Subcutaneous adipose tissue (tissue), 4 donors: ENCODE measurements around the gene STS. TPM values are rescaled to one million over a fixed set of nuclear protein-coding genes. Genes with fewer than 3 reads are reported as not detected.

Experiments used
- total RNA-seq, 4 donors: library from RNA; depleted of rRNA; stranded (reverse); fragments of >200 nt; gene quantifications; one replicate each; pipeline ENCODE4 v1.1.0, GENCODE V29; 2016
- TF ChIP-seq, protein P1 (sequence below): fragments of 450-650 bp; IDR thresholded peaks from one replicate; pipeline ENCODE4 v1.5.1; 2016; ENCODE audit warnings: low read depth, mild to moderate bottlenecking, control low read depth, antibody characterized with exemption, moderate library complexity

The STS gene
- total RNA-seq, 4 donors from 2014 or later, result 11.9 to 40.4 (median 19.0) TPM

DNA sequence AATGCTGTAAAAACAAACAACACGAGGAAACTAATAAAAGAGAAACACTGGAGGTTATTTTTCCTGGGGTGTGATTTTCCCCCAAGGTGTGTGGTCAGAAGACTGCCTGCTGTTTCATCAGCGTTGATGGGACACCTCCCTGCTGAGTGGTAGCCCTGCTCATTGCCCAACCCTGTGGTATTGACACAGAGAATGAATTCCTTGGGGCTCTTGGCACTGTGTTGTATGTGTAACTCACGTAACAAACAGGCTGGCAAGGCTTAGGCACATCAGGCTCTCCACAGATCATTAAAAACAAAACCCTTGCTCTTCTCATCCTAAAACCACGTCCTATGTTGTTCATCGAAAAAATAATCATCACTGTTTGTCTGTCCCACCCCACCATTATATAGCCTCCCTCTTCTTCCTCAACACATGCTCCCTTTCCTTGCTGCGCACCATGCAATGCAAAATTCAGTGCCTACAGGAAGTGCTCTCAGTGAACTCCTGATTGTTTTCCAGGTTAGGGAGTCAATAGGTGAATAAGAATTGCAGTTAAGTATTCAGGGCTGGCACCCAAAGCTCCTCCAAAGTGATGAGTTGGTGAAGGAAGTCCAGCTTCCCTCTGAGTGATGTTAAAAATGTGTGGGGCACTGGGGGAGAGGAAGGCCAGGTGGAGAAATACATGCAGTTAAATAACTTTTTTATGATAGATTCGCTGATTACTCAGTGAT is 11.8 kb downstream of the STS start:
- TF ChIP-seq, protein P1, sequence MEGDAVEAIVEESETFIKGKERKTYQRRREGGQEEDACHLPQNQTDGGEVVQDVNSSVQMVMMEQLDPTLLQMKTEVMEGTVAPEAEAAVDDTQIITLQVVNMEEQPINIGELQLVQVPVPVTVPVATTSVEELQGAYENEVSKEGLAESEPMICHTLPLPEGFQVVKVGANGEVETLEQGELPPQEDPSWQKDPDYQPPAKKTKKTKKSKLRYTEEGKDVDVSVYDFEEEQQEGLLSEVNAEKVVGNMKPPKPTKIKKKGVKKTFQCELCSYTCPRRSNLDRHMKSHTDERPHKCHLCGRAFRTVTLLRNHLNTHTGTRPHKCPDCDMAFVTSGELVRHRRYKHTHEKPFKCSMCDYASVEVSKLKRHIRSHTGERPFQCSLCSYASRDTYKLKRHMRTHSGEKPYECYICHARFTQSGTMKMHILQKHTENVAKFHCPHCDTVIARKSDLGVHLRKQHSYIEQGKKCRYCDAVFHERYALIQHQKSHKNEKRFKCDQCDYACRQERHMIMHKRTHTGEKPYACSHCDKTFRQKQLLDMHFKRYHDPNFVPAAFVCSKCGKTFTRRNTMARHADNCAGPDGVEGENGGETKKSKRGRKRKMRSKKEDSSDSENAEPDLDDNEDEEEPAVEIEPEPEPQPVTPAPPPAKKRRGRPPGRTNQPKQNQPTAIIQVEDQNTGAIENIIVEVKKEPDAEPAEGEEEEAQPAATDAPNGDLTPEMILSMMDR, result no peak

DNA sequence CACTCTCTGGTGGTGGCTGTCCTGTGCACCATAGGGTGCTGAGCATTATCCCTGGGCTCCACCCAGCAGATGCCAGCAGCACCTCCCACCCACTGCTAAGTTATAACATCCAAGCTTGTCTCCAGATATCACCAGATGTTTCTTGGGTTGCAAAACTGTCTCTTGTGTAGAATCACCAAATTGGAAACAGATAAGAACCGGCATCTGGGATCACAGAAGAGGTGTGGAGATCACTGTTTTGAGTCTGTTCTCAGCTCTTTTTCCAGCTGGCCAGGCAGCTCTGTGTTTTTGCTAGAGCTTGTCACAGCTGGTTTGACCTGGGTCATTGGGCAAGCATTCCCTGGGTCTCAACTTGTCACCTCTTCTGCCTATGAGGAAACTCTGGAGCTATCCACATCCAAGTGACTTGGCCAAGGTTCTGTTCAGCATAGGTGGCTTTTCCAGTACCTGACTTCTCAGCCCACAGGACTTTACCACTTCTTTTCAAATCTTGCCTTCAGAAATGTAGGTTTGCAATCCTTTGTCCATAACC is 15.7 kb downstream of the STS start:
- TF ChIP-seq, protein P1, result no peak

DNA sequence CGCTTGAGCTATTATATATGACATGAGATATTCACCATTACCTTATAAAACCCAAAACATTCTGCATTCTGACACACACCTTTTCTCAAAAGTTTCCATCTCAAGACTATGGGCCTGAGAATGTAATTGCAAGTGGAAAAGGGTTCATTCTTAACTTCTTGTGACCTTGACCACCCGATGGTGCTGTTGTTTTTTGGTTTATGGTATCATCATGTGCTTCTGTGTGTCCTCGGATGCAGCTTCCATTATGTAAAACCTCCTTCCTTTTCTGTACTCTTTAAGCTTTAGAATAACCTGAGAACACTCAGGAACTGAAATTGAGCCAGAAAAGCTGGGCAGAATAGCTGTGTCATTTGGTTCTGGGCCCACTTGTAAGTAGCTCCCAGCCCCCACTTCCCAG is 16.7 kb downstream of the STS start:
- TF ChIP-seq, protein P1, result no peak

DNA sequence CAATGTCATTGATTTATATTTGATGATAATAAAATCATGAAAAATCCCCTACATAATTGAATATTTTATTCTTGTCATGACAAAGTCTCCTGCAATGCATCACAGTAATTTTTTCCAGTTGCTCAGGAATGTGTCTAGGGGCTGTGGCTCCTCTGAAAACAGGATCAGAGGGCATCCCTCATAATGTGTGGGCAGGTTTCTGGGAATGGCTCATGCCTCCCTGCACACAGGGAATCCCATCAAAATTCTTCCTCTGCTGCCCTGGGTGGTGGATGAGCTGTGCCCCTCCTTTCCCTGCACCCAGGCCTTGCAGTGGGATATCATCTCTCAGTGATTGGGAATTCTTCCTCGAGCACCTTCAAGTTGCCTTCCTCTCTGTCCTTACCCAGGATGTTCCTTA is 20.9 kb downstream of the STS start:
- TF ChIP-seq, protein P1, result no peak

DNA sequence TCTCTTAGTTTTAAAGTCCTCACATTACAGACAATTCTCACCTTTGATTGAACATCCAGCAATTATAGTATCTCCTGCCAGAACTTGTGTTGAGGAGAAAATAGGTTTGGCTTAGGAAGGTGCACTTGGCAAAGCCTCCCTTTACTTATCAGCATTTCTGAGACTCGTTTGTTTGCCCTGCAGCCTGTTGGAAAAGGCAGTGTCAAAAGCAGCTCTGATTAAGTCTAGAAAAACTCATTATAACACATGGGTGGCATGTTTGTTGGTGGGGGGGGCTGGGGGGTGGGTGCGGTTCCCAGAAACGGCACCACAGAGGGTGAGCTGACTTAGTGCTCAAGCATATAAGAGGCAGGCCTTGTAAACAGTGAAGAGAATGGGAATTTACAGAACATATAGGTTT is 22.1 kb downstream of the STS start:
- TF ChIP-seq, protein P1, result no peak

DNA sequence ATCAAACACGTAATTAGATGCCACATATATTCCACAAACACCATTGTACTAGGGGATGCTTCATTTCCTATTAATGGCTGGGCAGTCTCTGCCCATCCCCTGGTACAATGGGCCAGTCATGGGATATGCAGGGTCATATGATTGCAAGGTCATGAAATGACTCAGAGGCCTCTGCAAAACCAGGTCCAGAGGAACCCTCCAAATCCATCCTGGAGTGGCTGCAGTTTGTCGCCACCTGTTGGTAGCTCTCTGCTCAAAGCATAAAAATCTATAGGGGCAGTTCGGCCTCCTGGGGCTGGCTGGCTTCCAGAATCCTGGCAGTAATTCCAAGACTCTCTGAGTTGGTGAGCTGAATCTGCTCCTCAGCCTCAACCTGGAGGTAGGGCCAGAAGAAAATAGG is 23.4 kb downstream of the STS start:
- TF ChIP-seq, protein P1, result no peak

DNA sequence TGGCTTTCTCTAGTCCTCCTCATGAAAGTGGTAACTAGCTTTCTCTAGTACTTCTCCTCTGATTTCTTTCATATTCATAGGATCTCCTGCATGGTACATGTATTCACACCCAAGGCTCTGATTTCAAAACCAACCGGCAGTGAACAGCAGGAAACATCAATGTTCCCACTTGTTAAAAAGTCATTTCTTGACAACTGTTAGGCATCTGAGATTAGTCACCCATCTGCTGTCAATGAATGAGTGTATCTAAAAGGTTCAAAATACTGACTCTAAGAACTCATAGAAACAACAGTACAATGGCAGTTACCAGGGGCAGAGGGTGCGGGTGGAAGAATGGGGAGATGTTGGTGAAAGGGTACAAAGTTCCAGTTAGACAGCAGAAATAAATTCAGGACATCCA is 31.9 kb downstream of the STS start:
- TF ChIP-seq, protein P1, result no peak
